Psoas muscle (tissue), 8 donors: ENCODE measurements around the gene KRTAP3-1. TPM values are rescaled to one million over a fixed set of nuclear protein-coding genes. Genes with fewer than 3 reads are reported as not detected.
A peak's percentile ranks its signal among the peaks of the same experiment; 100 is the strongest.

Source experiments
- ATAC-seq, 4 donors: fragments of 200-7000 bp; cut with Tn5 transposase; one replicate each; pipeline ENCODE4 v1.9.1; 2020; ENCODE audit warnings: moderate library complexity in 3 of 4, mild to moderate bottlenecking in 2 of 4
- DNase-seq, 2 donors: peaks; one replicate each; pipeline ENCODE4 v3.0.0-alpha.2; 2020
- H3K27ac ChIP-seq: fragments of 200-600 bp; one replicate; pipeline ENCODE4 v1.8.0; 2022
- H3K27me3 ChIP-seq, 3 donors: fragments of 200-600 bp in 1 of 3; one replicate each; pipeline versions ENCODE4 v1.6.1 to v1.8.0; 2013 to 2022; ENCODE audit warnings: low read length in 2 of 3, mild to moderate bottlenecking in 2 of 3, moderate library complexity in 1 of 3; ENCODE audit not compliant: insufficient read depth in 3 of 3
- H3K36me3 ChIP-seq, 2 donors: fragments of 200-600 bp in 1 of 2; one replicate each; pipeline versions ENCODE4 v1.6.1 to v1.8.0; 2013 to 2022; ENCODE audit warnings: low read depth in 1 of 2, mild to moderate bottlenecking in 1 of 2, moderate library complexity in 1 of 2; ENCODE audit not compliant: insufficient read depth in 1 of 2
- H3K4me1 ChIP-seq: fragments of 200-600 bp; one replicate; pipeline ENCODE4 v1.8.0; 2022
- H3K4me3 ChIP-seq: fragments of 200-600 bp; one replicate; pipeline ENCODE4 v1.8.0; 2022; ENCODE audit warnings: mild to moderate bottlenecking
- H3K9me3 ChIP-seq: fragments of 200-600 bp; one replicate; pipeline ENCODE4 v1.8.0; 2022
- WGBS, 3 donors: extraction: QIAGEN DNeasy Blood & Tissue Kit; methylation state at CpG; one replicate each; pipeline versions ENCODE4 v1.1.6 to v1.1.7; 2013; 5-methylcytosine and 5-hydroxymethylcytosine counted together
- intact Hi-C, 2 donors: fragments of 100-400 bp; cut with DNase I; formaldehyde crosslinking; loops; one replicate each; pipeline versions ENCODE4 v1.11.0 to v1.14.2; 2022
- polyA plus RNA-seq, 3 donors: library from polyadenylated mRNA; stranded (reverse); fragments of 200-250 nt; gene quantifications; one replicate each; pipeline ENCODE4 v1.2.3, GENCODE V29; 2013
- total RNA-seq, 4 donors: library from RNA; stranded (reverse); fragmentation: NEBNext Ultra II Directional in 2 of 4; extraction: Animal tissue kit (Norgen Biotek cat#: 25700) in 2 of 4; gene quantifications; one replicate each; pipeline versions ENCODE4 v1.2.1 to v1.2.4, GENCODE V29; 2021 to 2023
- TF ChIP-seq, protein P1 (sequence below): fragments of 200-600 bp; IDR thresholded peaks from one replicate; pipeline ENCODE4 v1.8.0; 2022; ENCODE audit warnings: antibody characterized with exemption
- donor health status: healthy with polysubstance abuse.
- donor health status: DM: no; HTN: no; CAD: no; lungs with moderate emphysema.
- donor health status: Bipolar disorder and iron deficiency.
- donor health status: healthy.
- donor health status: DM: yes; HTN: yes; CAD: no.
- donor health status: DM: no; HTN: no; CAD: no.
- donor health status: DM: no; HTN: no; CAD: no.
- donor health status: DM: yes; HTN: yes; CAD: no.

KRTAP3-1 gene
- total and polyA plus RNA-seq, 7 donors = not detected

DNA sequence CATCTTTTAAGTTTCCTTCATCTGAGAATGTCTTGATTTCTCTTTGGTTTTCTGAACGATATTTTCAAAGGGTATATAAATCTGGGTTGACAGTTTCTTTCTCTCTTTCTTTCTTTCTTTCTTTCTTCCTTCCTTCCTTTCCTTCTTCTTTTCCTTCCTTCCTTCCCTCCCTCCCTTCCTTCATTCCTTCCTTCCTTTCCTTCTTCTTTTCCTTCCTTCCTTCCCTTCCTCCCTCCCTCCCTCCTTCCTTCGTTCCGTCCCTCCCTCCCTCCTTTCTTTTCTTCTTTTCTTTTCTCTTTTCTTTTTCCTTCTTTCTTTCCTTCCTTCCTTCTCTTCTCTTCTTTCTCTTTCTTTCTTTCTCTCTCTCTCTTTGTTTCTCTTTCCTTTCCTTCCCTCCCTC is 34.6 kb downstream of the KRTAP3-1 start:
- no peak overlapping the region for H3K27ac ChIP-seq
- no peak overlapping the region for H3K4me3 ChIP-seq
- DNase-seq (no peak), ATAC-seq (no peak)
- H3K4me1 ChIP-seq = no peaks in the 10 kb centered on the region
- no peaks in the 10 kb centered on the region for H3K27me3 ChIP-seq
- WGBS, 3 donors = 76 to 89% (median 88%) methylated on average over 3 of the region's 3 CpGs
- no peaks in the 10 kb centered on the region for H3K36me3 ChIP-seq
- H3K9me3 ChIP-seq = no peaks in the 10 kb centered on the region
- TF ChIP-seq, protein P1, sequence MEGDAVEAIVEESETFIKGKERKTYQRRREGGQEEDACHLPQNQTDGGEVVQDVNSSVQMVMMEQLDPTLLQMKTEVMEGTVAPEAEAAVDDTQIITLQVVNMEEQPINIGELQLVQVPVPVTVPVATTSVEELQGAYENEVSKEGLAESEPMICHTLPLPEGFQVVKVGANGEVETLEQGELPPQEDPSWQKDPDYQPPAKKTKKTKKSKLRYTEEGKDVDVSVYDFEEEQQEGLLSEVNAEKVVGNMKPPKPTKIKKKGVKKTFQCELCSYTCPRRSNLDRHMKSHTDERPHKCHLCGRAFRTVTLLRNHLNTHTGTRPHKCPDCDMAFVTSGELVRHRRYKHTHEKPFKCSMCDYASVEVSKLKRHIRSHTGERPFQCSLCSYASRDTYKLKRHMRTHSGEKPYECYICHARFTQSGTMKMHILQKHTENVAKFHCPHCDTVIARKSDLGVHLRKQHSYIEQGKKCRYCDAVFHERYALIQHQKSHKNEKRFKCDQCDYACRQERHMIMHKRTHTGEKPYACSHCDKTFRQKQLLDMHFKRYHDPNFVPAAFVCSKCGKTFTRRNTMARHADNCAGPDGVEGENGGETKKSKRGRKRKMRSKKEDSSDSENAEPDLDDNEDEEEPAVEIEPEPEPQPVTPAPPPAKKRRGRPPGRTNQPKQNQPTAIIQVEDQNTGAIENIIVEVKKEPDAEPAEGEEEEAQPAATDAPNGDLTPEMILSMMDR = no peak
- intact Hi-C loops = no loop called here

DNA sequence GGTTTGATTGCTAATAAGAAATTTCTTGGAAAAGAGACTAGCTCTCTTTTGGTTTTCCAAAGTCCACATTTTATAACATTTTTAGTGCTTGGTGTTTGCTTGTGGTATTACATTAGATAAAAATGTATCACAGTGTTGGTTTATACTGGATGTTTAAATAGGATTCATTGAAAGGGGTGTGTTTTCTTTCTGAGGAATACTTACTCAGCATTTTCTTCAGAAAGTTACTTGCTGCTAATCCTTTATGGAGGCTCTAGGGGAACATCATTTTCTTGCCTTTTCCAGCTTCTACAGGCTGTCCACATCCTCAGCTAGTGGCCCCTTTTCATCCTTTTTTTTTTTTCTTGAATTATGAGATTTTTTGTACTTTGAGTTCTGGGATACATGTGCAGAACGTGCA is 41.3 kb downstream of the KRTAP3-1 start:
- Histone ChIP-seq H3K9me3 (no peaks in the 10 kb centered on the region), H3K4me3 (no peak overlapping the region), H3K4me1 (no peaks in the 10 kb centered on the region), H3K27ac (no peak overlapping the region), H3K27me3 (peaks cover 0 to under 1% (median 0%) of the 10 kb centered on the region in 3 donors), H3K36me3 (no peaks in the 10 kb centered on the region)
- DNase-seq (no peak), ATAC-seq (no peak)
- TF ChIP-seq, protein P1 = no peak
- 84 to 89% (median 88%) methylated on average over 1 of the region's 1 CpG for WGBS, 3 donors
- intact Hi-C loops = no loop called here

DNA sequence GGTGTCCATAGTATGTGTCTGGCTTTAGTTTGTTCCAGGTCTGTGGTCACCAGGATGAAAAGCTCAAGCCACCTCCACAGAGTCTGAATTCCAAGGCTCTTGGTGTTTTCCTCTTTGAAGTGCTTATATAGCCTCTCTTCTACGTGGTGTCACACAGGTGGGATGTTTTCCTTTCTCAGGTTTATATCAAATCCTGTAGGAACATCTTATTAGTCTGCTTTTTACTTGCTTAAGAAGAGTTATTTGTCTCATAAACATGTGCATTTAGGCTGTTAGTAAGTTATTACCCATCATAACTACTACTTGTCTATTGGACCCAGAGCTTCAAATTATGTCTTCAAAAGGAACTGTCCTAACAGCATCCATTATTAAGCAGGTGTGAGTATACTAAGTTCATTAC is 42.1 kb downstream of the KRTAP3-1 start, which contains the start of gene KRT39:
TSS of gene KRT39 (minus strand) at position 101 of the 400 bp plus-strand sequence. CDS start at position 9, 92 bp downstream.
- Histone ChIP-seq H3K4me1 (no peaks in the 10 kb centered on the region), H3K36me3 (no peaks in the 10 kb centered on the region), H3K9me3 (no peaks in the 10 kb centered on the region), H3K27me3 (peaks cover 0 to 5% (median 0%) of the 10 kb centered on the region in 3 donors), H3K4me3 (no peak within 1 kb of the TSS), H3K27ac (no peak within 1 kb of the TSS)
- WGBS, 3 donors = 28 to 63% (median 39%) methylated on average over 1 of the region's 1 CpG
- ATAC-seq = no peak
- intact Hi-C loops = no loop called here
- DNase-seq = no peak
- TF ChIP-seq, protein P1 = no peak

DNA sequence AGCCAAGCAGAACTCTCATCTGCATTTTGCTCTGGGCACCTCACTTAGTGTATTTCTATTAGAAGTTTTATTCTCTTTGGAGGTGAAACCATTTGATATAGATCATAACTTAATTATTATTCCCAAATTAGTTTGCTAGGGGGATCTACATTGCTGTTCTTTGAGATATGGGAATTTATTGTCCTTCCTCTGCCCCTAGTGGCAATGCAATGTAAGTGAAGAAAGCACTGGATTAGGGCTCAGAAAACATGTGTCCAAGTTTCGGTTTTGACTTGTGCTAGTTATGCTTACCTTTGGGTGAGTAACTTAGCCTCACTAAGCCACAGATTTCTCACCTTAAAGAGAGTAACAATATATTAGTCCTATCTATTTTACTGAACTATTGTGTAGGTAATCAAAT is 45.1 kb downstream of the KRTAP3-1 start:
- no peak for ATAC-seq
- H3K36me3 ChIP-seq = no peaks in the 10 kb centered on the region
- TF ChIP-seq, protein P1 = peak; percentile 49

DNA sequence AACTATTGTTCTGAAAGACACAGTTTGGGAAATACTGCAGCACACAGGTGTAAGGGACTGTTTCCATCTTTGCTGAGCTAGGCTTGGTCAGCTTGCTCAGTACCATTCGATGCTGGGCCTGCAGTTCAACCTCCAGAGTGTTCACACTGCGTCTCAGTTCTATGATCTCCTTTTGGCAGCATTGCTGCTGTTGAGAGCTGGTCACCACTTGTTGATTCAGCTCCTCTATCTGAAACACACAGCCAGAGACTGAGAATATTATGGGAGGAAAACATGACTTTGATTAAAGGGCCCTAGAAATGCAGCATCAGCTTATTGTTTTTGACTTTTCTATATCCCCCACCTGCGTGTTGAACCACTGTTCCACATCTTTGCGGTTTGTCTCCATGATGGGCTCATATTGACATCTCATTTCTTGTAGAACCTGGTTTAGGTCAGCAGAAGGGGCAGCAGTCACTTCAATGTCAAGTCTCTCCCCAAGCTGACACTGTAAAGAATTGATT is 46.8 kb downstream of the KRTAP3-1 start:
- Histone ChIP-seq H3K4me3 (no peak overlapping the region), H3K9me3 (no peaks in the 10 kb centered on the region), H3K4me1 (no peaks in the 10 kb centered on the region), H3K36me3 (no peaks in the 10 kb centered on the region), H3K27me3 (peaks cover 0 to 9% (median 0%) of the 10 kb centered on the region in 3 donors), H3K27ac (no peak overlapping the region)
- DNase-seq = no peak
- TF ChIP-seq, protein P1 = no peak
- WGBS, 3 donors = 82 to 92% (median 86%) methylated on average over 4 of the region's 4 CpGs
- ATAC-seq = no peak
- intact Hi-C loops = no loop called here

More for the DNA sequence above, 45.1 kb downstream of the KRTAP3-1 start:
- peaks cover 0 to 9% (median 0%) of the 10 kb centered on the region in 3 donors for H3K27me3 ChIP-seq
- 37 to 59% (median 39%) methylated on average over 1 of the region's 1 CpG for WGBS, 3 donors
- intact Hi-C loops = no loop called here
- DNase-seq = no peak
- H3K9me3 ChIP-seq = no peaks in the 10 kb centered on the region
- no peak overlapping the region for H3K4me3 ChIP-seq
- H3K4me1 ChIP-seq = no peaks in the 10 kb centered on the region
- H3K27ac ChIP-seq = no peak overlapping the region
